PFSK-1 (cell line): ENCODE results near the gene RTP2.

ENCODE experiments used
- POLR2AphosphoS5 ChIP-seq: IDR thresholded peaks from 2 replicates; pipeline ENCODE4 v1.6.1; 2012; ENCODE audit warnings: low read depth, mild to moderate bottlenecking, control low read depth, low read length, moderate library complexity
- SIN3A ChIP-seq: IDR thresholded peaks from 2 replicates; pipeline ENCODE4 v1.6.1; 2012; ENCODE audit warnings: mild to moderate bottlenecking, low read length, moderate library complexity, borderline replicate concordance; ENCODE audit not compliant: insufficient read depth
- TAF1 ChIP-seq: IDR thresholded peaks from 2 replicates; pipeline ENCODE4 v1.6.1; 2012; ENCODE audit warnings: low read length, control low read depth, borderline replicate concordance; ENCODE audit not compliant: insufficient read depth
- TF ChIP-seq, protein P1 (sequence below), 2 experiments: IDR thresholded peaks; 2 replicates each; pipeline versions ENCODE4 v1.6.1 to v1.8.0; 2011 to 2012; ENCODE audit warnings: low read depth in 2 of 2, low read length in 2 of 2, control low read depth in 1 of 2, inconsistent platforms in 1 of 2, mild to moderate bottlenecking in 1 of 2, moderate library complexity in 1 of 2; ENCODE audit not compliant: insufficient read depth in 1 of 2

DNA sequence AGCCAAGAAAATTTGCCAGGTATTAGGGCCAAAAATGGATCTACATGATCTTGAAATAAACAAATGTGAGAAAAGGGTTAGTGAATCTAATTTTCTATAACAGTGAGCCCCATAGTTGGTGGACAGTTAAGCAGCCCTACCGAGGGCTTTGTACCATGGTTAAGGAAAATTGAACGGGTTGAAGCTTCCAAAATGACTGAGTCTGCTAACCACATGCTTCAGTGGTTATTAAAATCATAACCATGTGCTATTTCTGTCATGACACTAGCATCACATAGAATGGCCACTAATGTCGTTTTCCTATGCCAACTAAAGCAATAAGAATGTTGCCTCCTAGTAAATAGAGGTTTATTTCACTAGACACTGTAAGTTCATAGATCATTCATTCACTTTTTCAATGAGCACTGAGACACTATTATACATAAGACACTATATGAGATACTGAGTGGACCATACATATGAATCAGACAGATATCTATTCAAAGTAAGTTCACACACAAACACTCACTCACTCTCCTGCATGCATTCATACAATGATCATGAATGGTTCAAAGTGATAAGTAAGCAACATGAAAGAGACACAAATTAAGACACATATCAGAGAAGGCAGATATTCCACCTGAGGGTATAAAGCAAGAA lies 36.5 kb downstream of the RTP2 start:
- TF ChIP-seq, protein P1, sequence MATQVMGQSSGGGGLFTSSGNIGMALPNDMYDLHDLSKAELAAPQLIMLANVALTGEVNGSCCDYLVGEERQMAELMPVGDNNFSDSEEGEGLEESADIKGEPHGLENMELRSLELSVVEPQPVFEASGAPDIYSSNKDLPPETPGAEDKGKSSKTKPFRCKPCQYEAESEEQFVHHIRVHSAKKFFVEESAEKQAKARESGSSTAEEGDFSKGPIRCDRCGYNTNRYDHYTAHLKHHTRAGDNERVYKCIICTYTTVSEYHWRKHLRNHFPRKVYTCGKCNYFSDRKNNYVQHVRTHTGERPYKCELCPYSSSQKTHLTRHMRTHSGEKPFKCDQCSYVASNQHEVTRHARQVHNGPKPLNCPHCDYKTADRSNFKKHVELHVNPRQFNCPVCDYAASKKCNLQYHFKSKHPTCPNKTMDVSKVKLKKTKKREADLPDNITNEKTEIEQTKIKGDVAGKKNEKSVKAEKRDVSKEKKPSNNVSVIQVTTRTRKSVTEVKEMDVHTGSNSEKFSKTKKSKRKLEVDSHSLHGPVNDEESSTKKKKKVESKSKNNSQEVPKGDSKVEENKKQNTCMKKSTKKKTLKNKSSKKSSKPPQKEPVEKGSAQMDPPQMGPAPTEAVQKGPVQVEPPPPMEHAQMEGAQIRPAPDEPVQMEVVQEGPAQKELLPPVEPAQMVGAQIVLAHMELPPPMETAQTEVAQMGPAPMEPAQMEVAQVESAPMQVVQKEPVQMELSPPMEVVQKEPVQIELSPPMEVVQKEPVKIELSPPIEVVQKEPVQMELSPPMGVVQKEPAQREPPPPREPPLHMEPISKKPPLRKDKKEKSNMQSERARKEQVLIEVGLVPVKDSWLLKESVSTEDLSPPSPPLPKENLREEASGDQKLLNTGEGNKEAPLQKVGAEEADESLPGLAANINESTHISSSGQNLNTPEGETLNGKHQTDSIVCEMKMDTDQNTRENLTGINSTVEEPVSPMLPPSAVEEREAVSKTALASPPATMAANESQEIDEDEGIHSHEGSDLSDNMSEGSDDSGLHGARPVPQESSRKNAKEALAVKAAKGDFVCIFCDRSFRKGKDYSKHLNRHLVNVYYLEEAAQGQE (IDR thresholded peaks at IDR 0.05; ENCODE audit: insufficient read depth in 1 of 2, low read depth in 2 of 2, low read length in 2 of 2) = no peak
- TF ChIP-seq POLR2AphosphoS5 = no peak
- TF ChIP-seq SIN3A = no peak
- no peak for TF ChIP-seq TAF1
